Islet precursor cell (in vitro differentiated cells): Measurements from ENCODE around the gene SPARC.

Experiments
- DNase-seq: peaks from one replicate; pipeline ENCODE4 v3.0.0-alpha.2; 2018

Gene SPARC

GRCh38 chr5:151686674-151687407 lies at the start of gene SPARC:
SPARC (minus strand) TSS chr5:151686915; CDS start chr5:151676188, 10,727 bp downstream.
- peak; percentile 98 for DNase-seq

- no peak for DNase-seq
Observed at GRCh38 chr5:151735646-151736045, 48.9 kb upstream of the SPARC start.

- DNase-seq = no peak
Observed at GRCh38 chr5:151734064-151734408, 47.3 kb upstream of the SPARC start.

GRCh38 chr5:151733358-151734063 lies 46.8 kb upstream of the SPARC start:
- peak; percentile 13 for DNase-seq

GRCh38 chr5:151730381-151730780 lies 43.7 kb upstream of the SPARC start:
- peak; percentile 8 for DNase-seq

- DNase-seq = peak; percentile 80
Observed at GRCh38 chr5:151729597-151729996, 42.9 kb upstream of the SPARC start.

- peak; percentile 28 for DNase-seq
Observed at GRCh38 chr5:151724360-151724759, 37.6 kb upstream of the SPARC start.

GRCh38 chr5:151722546-151722945 lies 35.8 kb upstream of the SPARC start:
- DNase-seq = no peak

- DNase-seq = peak; percentile 1
Observed at GRCh38 chr5:151721812-151722391, 35.2 kb upstream of the SPARC start.

GRCh38 chr5:151721087-151721646 lies 34.5 kb upstream of the SPARC start:
- DNase-seq = peak; percentile 35

GRCh38 chr5:151720215-151720614 lies 33.5 kb upstream of the SPARC start:
- peak; percentile 1 for DNase-seq

- peak; percentile 54 for DNase-seq
Observed at GRCh38 chr5:151719228-151720000, 32.7 kb upstream of the SPARC start.

- DNase-seq = peak; percentile 64
Observed at GRCh38 chr5:151718646-151719045, 31.9 kb upstream of the SPARC start.

GRCh38 chr5:151718153-151718552 lies 31.4 kb upstream of the SPARC start:
- peak; percentile 50 for DNase-seq

- peak; percentile 37 for DNase-seq
Observed at GRCh38 chr5:151717416-151717815, 30.7 kb upstream of the SPARC start.

- peak; percentile 34 for DNase-seq
Observed at GRCh38 chr5:151709109-151709735, 22.5 kb upstream of the SPARC start.

- DNase-seq = peak; percentile 68
Observed at GRCh38 chr5:151708126-151708525, 21.4 kb upstream of the SPARC start.

- DNase-seq = peak; percentile 52
Observed at GRCh38 chr5:151707567-151707966, 20.9 kb upstream of the SPARC start.

GRCh38 chr5:151706906-151707305 lies 20.2 kb upstream of the SPARC start:
- DNase-seq = no peak

- no peak for DNase-seq
Observed at GRCh38 chr5:151703780-151704179, 17.1 kb upstream of the SPARC start.

- DNase-seq = peak; percentile 37
Observed at GRCh38 chr5:151703227-151703626, 16.5 kb upstream of the SPARC start.

GRCh38 chr5:151700820-151701219 lies 14.1 kb upstream of the SPARC start:
- DNase-seq = peak; percentile 21
